Testis (tissue), 3 donors: ENCODE measurements around the gene CENPX. TPM values are rescaled to one million over a fixed set of nuclear protein-coding genes. Genes with fewer than 3 reads are reported as not detected.

ENCODE experiments used
- DNase-seq: peaks from one replicate; pipeline ENCODE4 v3.0.0-alpha.2; 2019
- H3K27ac ChIP-seq, 2 donors: fragments of 200-600 bp; sonication (generic); one replicate each; pipeline ENCODE4 v1.5.1; 2019
- H3K27me3 ChIP-seq: fragments of 200-600 bp; sonication (generic); one replicate; pipeline ENCODE4 v1.5.1; 2019
- H3K36me3 ChIP-seq: fragments of 200-600 bp; sonication (generic); one replicate; pipeline ENCODE4 v1.5.1; 2017; ENCODE audit warnings: low read depth; ENCODE audit errors: missing control alignments
- H3K4me1 ChIP-seq: fragments of 200-600 bp; sonication (generic); one replicate; pipeline ENCODE4 v1.5.1; 2019
- H3K4me3 ChIP-seq, 2 donors: fragments of 200-600 bp; sonication (generic); one replicate each; pipeline ENCODE4 v1.5.1; 2017 to 2019
- H3K9me3 ChIP-seq: fragments of 200-600 bp; sonication (generic); one replicate; pipeline ENCODE4 v1.5.1; 2017
- POLR2A ChIP-seq: fragments of 450-650 bp; IDR thresholded peaks from one replicate; pipeline ENCODE4 v1.6.1; 2017; ENCODE audit warnings: antibody characterized with exemption, mild to moderate bottlenecking, moderate library complexity
- WGBS, 2 donors: methylation state at CpG; one replicate each; pipeline ENCODE4 v1.1.5; 2018; 5-methylcytosine and 5-hydroxymethylcytosine counted together
- intact Hi-C: fragments of 100-400 bp; cut with DNase I; formaldehyde crosslinking; loops from one replicate; pipeline ENCODE4 v1.15.1; 2023; ENCODE audit warnings: low total_unique reads
- polyA plus RNA-seq: library from polyadenylated mRNA; stranded (reverse); fragments of 350-450 nt; fragmentation: Illumina TruSeq; extraction: RNeasy Lipid Tissue Mini Kit (QIAGEN cat#74804); gene quantifications from one replicate; pipeline ENCODE4 v1.2.3, GENCODE V29; 2014; ENCODE audit warnings: low read depth, low replicate concordance; ENCODE audit not compliant: insufficient read depth
- total RNA-seq, 2 donors: library from RNA; depleted of rRNA; stranded (reverse); fragments of >200 nt; gene quantifications; one replicate each; pipeline ENCODE4 v1.2.3, GENCODE V29; 2016
- TF ChIP-seq, protein P1 (sequence below), 3 experiments: fragments of 450-650 bp in 2 of 3; fragments of 200-600 bp in 1 of 3; sonication (generic) in 1 of 3; IDR thresholded peaks; one replicate each; pipeline ENCODE4 v1.5.1; 2016 to 2019; ENCODE audit warnings: antibody characterized with exemption in 3 of 3, mild to moderate bottlenecking in 2 of 3, moderate library complexity in 1 of 3

Gene CENPX
- total and polyA plus RNA-seq, 3 donors from 2014 or later, result 43.0 to 51.8 (median 43.5) TPM

GRCh38 chr17:82021107-82021899 lies 1.4 kb downstream of the CENPX start:
- Histone ChIP-seq H3K4me1 (peaks cover 19% of the 10 kb centered on the region), H3K27me3 (no peaks in the 10 kb centered on the region), H3K4me3 (no peak overlapping the region), H3K27ac (no peak overlapping the region), H3K9me3 (no peaks in the 10 kb centered on the region), H3K36me3 (no peaks in the 10 kb centered on the region)
- 44 to 53% methylated on average over 15 to 23 of the region's 25 CpGs for WGBS, 2 donors
- intact Hi-C loops, result loop anchor here (5.0 kb wide), 1 partner anchor 59 kb away; the partner anchor contains the start of gene NOTUM
- DNase-seq, result peak; percentile 80
- no peak for TF ChIP-seq POLR2A
- TF ChIP-seq, protein P1, sequence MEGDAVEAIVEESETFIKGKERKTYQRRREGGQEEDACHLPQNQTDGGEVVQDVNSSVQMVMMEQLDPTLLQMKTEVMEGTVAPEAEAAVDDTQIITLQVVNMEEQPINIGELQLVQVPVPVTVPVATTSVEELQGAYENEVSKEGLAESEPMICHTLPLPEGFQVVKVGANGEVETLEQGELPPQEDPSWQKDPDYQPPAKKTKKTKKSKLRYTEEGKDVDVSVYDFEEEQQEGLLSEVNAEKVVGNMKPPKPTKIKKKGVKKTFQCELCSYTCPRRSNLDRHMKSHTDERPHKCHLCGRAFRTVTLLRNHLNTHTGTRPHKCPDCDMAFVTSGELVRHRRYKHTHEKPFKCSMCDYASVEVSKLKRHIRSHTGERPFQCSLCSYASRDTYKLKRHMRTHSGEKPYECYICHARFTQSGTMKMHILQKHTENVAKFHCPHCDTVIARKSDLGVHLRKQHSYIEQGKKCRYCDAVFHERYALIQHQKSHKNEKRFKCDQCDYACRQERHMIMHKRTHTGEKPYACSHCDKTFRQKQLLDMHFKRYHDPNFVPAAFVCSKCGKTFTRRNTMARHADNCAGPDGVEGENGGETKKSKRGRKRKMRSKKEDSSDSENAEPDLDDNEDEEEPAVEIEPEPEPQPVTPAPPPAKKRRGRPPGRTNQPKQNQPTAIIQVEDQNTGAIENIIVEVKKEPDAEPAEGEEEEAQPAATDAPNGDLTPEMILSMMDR (IDR thresholded peaks at IDR 0.05), result peak; percentile 43 to 63 (median 59)

GRCh38 chr17:82020572-82021106 lies 2.0 kb downstream of the CENPX start:
- no peak overlapping the region for H3K27ac ChIP-seq
- intact Hi-C loops, result loop anchor here (5.0 kb wide), 1 partner anchor 58 kb away; the partner anchor contains the start of gene NOTUM
- no peak for DNase-seq
- no peaks in the 10 kb centered on the region for H3K36me3 ChIP-seq
- WGBS, 2 donors, result 86 to 89% methylated on average over 9 to 14 of the region's 14 CpGs
- TF ChIP-seq POLR2A, result no peak
- TF ChIP-seq, protein P1 (IDR thresholded peaks at IDR 0.05), result no peak
- H3K27me3 ChIP-seq, result no peaks in the 10 kb centered on the region
- no peak overlapping the region for H3K4me3 ChIP-seq
- H3K9me3 ChIP-seq, result no peaks in the 10 kb centered on the region
- peaks cover 19% of the 10 kb centered on the region for H3K4me1 ChIP-seq

DNA sequence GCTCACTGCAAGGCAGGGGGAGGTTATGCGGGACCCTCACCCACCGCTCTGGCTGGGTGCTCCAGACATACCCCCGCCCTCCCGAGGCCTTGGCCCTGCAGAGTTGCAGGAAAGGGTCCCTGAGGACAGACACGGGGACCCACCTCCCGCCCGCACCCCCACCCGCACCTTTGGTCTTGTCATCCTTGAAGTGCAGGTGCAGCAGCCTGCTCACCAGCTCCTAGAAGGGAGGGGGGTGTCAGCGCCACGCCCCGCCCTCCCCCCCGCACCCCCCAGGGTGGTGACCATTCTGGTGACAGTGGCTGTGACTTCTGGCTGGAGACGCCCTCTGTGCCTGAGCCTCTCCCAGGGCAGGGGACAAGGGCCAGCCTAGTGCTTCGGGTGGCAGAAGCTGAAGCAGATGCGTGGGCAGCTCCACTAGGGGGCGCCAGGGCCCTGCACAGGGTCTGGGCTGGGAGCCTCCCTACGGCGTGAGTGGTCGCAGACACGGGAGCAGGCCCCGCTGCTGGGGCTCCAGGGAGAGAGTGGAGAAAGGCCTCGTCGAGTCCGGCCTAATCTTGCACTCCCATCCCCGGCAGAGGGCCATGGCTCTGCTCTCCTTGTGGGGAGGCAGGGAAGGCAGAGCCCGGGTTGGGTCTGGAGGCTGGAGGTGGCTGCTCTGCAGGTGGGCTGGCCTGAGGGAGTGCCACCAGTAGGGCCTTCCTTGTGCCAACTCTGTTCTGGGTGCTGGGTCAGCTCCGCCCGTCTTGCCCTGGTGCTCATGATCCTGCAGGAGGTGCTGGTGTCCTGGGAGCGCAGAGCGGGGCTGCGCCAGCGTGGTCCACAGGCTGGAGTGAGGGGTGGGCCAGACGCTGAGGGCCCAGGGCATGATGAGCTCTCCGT lies 2.7 kb downstream of the CENPX start:
- H3K4me3 ChIP-seq, result no peak overlapping the region
- H3K4me1 ChIP-seq, result peaks cover 19% of the 10 kb centered on the region
- H3K9me3 ChIP-seq, result no peaks in the 10 kb centered on the region
- intact Hi-C loops, result loop anchor here (5.0 kb wide), 1 partner anchor 58 kb away; the partner anchor contains the start of gene NOTUM
- no peaks in the 10 kb centered on the region for H3K36me3 ChIP-seq
- TF ChIP-seq, protein P1 (IDR thresholded peaks at IDR 0.05), result peak; percentile 32 to 71 (median 59)
- TF ChIP-seq POLR2A, result no peak
- H3K27ac ChIP-seq, result no peak overlapping the region
- 75 to 76% methylated on average over 12 to 26 of the region's 34 CpGs for WGBS, 2 donors
- peak; percentile 58 for DNase-seq
- no peaks in the 10 kb centered on the region for H3K27me3 ChIP-seq

DNA sequence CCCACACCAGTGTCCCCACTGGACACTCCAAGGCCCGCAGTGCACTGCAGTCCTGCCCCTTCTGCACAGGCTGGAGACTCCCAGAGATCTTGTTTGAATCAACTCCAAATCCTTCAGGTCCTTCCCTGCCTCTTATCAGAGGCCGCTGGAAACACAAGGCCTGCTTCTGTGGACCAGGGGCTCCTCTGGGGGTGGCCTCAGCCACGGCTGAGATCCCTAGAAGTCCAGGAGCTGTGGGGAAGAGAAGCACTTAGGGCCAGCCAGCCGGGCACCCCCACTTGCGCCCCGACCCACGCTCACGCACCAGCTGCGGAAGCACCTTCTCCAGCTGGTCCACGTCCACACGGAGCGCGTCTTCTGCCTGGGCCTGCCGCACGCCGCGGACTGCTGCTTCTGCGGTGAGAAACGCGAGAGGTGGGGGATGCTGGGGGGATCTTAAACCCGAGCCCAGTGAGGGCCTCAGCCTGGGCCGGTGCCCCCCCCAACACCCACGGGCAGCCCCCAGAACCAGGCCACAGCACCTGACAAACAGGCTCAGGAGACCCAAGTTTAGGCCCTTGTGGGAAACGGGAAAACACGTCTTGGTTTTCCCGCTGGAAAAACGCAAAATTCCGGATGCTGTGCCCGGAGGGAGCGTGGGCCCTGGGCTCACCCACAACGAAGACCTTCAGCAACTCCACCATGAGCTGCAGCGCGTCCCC lies 3.5 kb downstream of the CENPX start:
- WGBS, 2 donors, result 90 to 91% methylated on average over 13 to 33 of the region's 33 CpGs
- intact Hi-C loops, result no loop called here
- no peaks in the 10 kb centered on the region for H3K9me3 ChIP-seq
- TF ChIP-seq POLR2A, result no peak
- TF ChIP-seq, protein P1 (IDR thresholded peaks at IDR 0.05), result no peak
- no peak overlapping the region for H3K4me3 ChIP-seq
- no peak for DNase-seq
- no peak overlapping the region for H3K27ac ChIP-seq
- H3K36me3 ChIP-seq, result no peaks in the 10 kb centered on the region
- peaks cover 18% of the 10 kb centered on the region for H3K4me1 ChIP-seq
- no peaks in the 10 kb centered on the region for H3K27me3 ChIP-seq
